SK-N-SH treated with all-trans-retinoic acid at 6 μM for 48 hours (cell line): ENCODE results near the gene DUSP5.

Experiments used
- ATAC-seq: fragments of 200-7000 bp; cut with Tn5 transposase; 3 replicates; pipeline ENCODE4 v1.9.1; 2020; ENCODE audit warnings: mild to moderate bottlenecking, moderate library complexity
- ARNTL ChIP-seq: fragments of 450-650 bp; formaldehyde crosslinking; IDR thresholded peaks from 2 replicates; pipeline ENCODE4 v1.5.0; 2020; ENCODE audit warnings: low read depth, mild to moderate bottlenecking, moderate library complexity, borderline replicate concordance
- BACH2 ChIP-seq: fragments of 250-450 bp; sonication (Bioruptor Pico); IDR thresholded peaks from 2 replicates; pipeline ENCODE4 v1.9.0; 2021; ENCODE audit warnings: mild to moderate bottlenecking, borderline replicate concordance
- CREB5 ChIP-seq: fragments of 250-450 bp; sonication (Bioruptor Pico); IDR thresholded peaks from 2 replicates; pipeline ENCODE4 v1.5.1; 2020; ENCODE audit warnings: low read depth, mild to moderate bottlenecking, moderate library complexity
- CSDC2 ChIP-seq: fragments of 250-450 bp; sonication (Bioruptor Pico); IDR thresholded peaks from 2 replicates; pipeline ENCODE4 v1.5.0; 2020; ENCODE audit warnings: mild to moderate bottlenecking, moderate library complexity
- ESRRG ChIP-seq: fragments of 250-450 bp; sonication (Bioruptor Pico); IDR thresholded peaks from 2 replicates; pipeline ENCODE4 v1.6.1; 2021; ENCODE audit warnings: mild to moderate bottlenecking
- GLIS3 ChIP-seq: fragments of 250-450 bp; sonication (Bioruptor Pico); IDR thresholded peaks from 2 replicates; pipeline ENCODE4 v1.5.0; 2020; ENCODE audit warnings: mild to moderate bottlenecking, moderate library complexity
- OSR1 ChIP-seq: fragments of 250-450 bp; sonication (Bioruptor Pico); IDR thresholded peaks from 2 replicates; pipeline ENCODE4 v1.8.0; 2022; ENCODE audit warnings: moderate library complexity, mild to moderate bottlenecking, inconsistent platforms
- PATZ1 ChIP-seq: fragments of 250-450 bp; sonication (Bioruptor Pico); IDR thresholded peaks from 2 replicates; pipeline ENCODE4 v1.8.0; 2020; ENCODE audit warnings: mild to moderate bottlenecking, moderate library complexity, borderline replicate concordance
- POU6F1 ChIP-seq: fragments of 250-450 bp; sonication (Bioruptor Pico); IDR thresholded peaks from 2 replicates; pipeline ENCODE4 v1.8.0; 2021; ENCODE audit warnings: low read depth, mild to moderate bottlenecking, moderate library complexity, borderline replicate concordance
- PPARA ChIP-seq: fragments of 250-450 bp; sonication (Bioruptor Pico); IDR thresholded peaks from 2 replicates; pipeline ENCODE4 v1.5.0; 2020; ENCODE audit warnings: mild to moderate bottlenecking, borderline replicate concordance
- RARB ChIP-seq: fragments of 250-450 bp; sonication (Bioruptor Pico); IDR thresholded peaks from 2 replicates; pipeline ENCODE4 v1.8.0; 2021; ENCODE audit warnings: mild to moderate bottlenecking, moderate library complexity
- SNAI2 ChIP-seq: fragments of 250-450 bp; sonication (Bioruptor Pico); IDR thresholded peaks from 2 replicates; pipeline ENCODE4 v1.5.0; 2020; ENCODE audit warnings: mild to moderate bottlenecking, moderate library complexity
- TOX ChIP-seq: fragments of 250-450 bp; sonication (Bioruptor Pico); IDR thresholded peaks from 2 replicates; pipeline ENCODE4 v1.8.0; 2021; ENCODE audit warnings: mild to moderate bottlenecking, moderate library complexity, borderline replicate concordance
- ZC3H10 ChIP-seq: fragments of 250-450 bp; sonication (Bioruptor Pico); IDR thresholded peaks from 2 replicates; pipeline ENCODE4 v1.5.1; 2021; ENCODE audit warnings: mild to moderate bottlenecking, moderate library complexity
- ZFP3 ChIP-seq: fragments of 250-450 bp; sonication (Bioruptor Pico); IDR thresholded peaks from 2 replicates; pipeline ENCODE4 v1.5.0; 2020; ENCODE audit warnings: mild to moderate bottlenecking, moderate library complexity
- ZFP30 ChIP-seq: fragments of 450-650 bp; formaldehyde crosslinking; IDR thresholded peaks from 2 replicates; pipeline ENCODE4 v1.5.0; 2022; ENCODE audit warnings: mild to moderate bottlenecking, moderate library complexity
- ZNF565 ChIP-seq: fragments of 450-650 bp; formaldehyde crosslinking; conservative IDR thresholded peaks from 2 replicates; pipeline ENCODE4 v1.5.0; 2020; ENCODE audit warnings: low read depth, mild to moderate bottlenecking, moderate library complexity
- ZNF70 ChIP-seq: fragments of 450-650 bp; formaldehyde crosslinking; IDR thresholded peaks from 2 replicates; pipeline ENCODE4 v1.5.0; 2020; ENCODE audit warnings: mild to moderate bottlenecking, moderate library complexity
- ZNF8 ChIP-seq: fragments of 450-650 bp; formaldehyde crosslinking; IDR thresholded peaks from 2 replicates; pipeline ENCODE4 v1.5.0; 2020; ENCODE audit warnings: mild to moderate bottlenecking, moderate library complexity
- TF ChIP-seq, protein P1 (sequence below): fragments of 250-450 bp; sonication (Bioruptor Pico); IDR thresholded peaks from 2 replicates; pipeline ENCODE4 v1.5.0; 2020; ENCODE audit warnings: mild to moderate bottlenecking, moderate library complexity
- TF ChIP-seq, protein P2 (sequence below): fragments of 250-450 bp; sonication (Bioruptor Pico); IDR thresholded peaks from 2 replicates; pipeline ENCODE4 v1.5.1; 2021; ENCODE audit warnings: mild to moderate bottlenecking, moderate library complexity

Gene DUSP5

DNA sequence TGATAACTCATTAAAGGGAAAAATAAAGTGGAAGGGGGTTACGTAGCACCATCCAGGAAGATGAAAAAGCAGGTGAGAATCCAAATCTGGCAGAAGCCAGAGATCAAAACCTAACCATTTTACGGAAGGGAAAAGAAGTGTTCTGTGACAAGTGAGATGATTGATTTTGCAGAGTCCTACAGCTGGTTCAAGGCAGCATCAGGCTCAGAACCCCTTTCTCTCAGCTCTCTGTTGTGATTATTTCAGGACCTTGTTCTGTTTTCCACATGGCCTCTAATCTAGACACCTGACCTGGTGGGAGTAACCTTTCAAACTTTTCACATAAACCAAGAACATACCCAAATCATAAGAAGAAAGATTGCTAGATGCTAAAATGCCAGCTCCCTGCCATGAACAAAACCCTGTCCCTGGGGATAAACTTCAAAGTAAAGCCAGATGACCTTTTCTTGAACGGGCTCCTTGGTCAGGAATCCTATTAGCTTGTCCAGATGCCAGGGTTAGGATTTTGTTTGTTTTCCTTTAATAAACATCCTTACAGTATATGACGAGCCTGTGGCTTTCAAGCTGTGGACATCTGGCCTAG lies 5.9 kb downstream of the DUSP5 start:
- TF ChIP-seq BACH2 (CRISPR knock-in tag) (no peak), PPARA (CRISPR knock-in tag) (no peak), ZNF70 (CRISPR knock-in tag) (no peak), RARB (CRISPR knock-in tag) (no peak), PATZ1 (CRISPR knock-in tag) (no peak), GLIS3 (CRISPR knock-in tag) (no peak), POU6F1 (CRISPR knock-in tag) (no peak), ZNF565 (CRISPR knock-in tag) (no peak), SNAI2 (CRISPR knock-in tag) (no peak), ZNF8 (CRISPR knock-in tag) (no peak), ESRRG (CRISPR knock-in tag) (no peak), CSDC2 (no peak), ZFP3 (CRISPR knock-in tag) (no peak), CREB5 (CRISPR knock-in tag) (no peak)
- TF ChIP-seq, protein P1, sequence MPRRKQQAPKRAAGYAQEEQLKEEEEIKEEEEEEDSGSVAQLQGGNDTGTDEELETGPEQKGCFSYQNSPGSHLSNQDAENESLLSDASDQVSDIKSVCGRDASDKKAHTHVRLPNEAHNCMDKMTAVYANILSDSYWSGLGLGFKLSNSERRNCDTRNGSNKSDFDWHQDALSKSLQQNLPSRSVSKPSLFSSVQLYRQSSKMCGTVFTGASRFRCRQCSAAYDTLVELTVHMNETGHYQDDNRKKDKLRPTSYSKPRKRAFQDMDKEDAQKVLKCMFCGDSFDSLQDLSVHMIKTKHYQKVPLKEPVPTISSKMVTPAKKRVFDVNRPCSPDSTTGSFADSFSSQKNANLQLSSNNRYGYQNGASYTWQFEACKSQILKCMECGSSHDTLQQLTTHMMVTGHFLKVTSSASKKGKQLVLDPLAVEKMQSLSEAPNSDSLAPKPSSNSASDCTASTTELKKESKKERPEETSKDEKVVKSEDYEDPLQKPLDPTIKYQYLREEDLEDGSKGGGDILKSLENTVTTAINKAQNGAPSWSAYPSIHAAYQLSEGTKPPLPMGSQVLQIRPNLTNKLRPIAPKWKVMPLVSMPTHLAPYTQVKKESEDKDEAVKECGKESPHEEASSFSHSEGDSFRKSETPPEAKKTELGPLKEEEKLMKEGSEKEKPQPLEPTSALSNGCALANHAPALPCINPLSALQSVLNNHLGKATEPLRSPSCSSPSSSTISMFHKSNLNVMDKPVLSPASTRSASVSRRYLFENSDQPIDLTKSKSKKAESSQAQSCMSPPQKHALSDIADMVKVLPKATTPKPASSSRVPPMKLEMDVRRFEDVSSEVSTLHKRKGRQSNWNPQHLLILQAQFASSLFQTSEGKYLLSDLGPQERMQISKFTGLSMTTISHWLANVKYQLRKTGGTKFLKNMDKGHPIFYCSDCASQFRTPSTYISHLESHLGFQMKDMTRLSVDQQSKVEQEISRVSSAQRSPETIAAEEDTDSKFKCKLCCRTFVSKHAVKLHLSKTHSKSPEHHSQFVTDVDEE (CRISPR knock-in tag) = no peak
- TF ChIP-seq, protein P2, sequence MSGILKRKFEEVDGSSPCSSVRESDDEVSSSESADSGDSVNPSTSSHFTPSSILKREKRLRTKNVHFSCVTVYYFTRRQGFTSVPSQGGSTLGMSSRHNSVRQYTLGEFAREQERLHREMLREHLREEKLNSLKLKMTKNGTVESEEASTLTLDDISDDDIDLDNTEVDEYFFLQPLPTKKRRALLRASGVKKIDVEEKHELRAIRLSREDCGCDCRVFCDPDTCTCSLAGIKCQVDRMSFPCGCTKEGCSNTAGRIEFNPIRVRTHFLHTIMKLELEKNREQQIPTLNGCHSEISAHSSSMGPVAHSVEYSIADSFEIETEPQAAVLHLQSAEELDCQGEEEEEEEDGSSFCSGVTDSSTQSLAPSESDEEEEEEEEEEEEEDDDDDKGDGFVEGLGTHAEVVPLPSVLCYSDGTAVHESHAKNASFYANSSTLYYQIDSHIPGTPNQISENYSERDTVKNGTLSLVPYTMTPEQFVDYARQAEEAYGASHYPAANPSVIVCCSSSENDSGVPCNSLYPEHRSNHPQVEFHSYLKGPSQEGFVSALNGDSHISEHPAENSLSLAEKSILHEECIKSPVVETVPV (CRISPR knock-in tag) = no peak
- ATAC-seq = no peak

DNA sequence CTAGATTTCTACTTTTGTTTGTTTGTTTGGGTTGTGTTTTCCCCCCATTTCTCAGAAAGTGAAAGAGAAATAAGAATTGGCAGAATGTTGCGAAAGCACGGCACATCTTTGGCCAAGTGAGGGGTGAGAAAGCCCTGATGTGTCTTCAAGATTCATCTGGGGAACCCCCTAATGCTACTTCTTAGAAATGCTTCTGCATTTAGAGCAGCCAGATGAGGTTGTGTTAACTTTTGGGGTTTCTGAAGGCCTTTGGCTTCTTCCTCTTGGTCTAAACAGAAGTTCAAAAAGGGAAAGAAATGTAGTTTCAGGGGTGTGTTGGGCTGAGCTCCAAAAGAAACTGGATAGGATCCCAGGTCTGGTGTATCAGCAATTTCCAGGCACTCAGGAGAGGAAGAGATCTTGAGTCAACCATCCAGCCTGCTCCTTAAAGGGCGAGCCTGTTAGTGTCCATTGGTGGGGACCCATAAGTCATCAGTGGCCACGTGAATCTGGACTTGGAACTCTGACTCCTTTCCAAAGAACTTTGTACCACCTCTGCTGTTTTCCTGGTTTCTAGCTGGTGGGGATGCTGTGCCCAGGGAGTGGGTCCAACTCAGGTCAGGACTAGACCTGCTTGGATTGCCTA lies 6.5 kb downstream of the DUSP5 start:
- ATAC-seq = peak; percentile 8; the same call in 2 of the 3 replicates
- TF ChIP-seq OSR1 = no peak
- TF ChIP-seq, protein P2 (CRISPR knock-in tag) = no peak
- no peak for TF ChIP-seq RARB (CRISPR knock-in tag)
- TF ChIP-seq, protein P1 (CRISPR knock-in tag) = no peak
- TF ChIP-seq CREB5 (CRISPR knock-in tag) = no peak
- no peak for TF ChIP-seq ARNTL (CRISPR knock-in tag)
- no peak for TF ChIP-seq TOX (CRISPR knock-in tag)
- TF ChIP-seq ZC3H10 = no peak
- no peak for TF ChIP-seq ZFP30
- no peak for TF ChIP-seq ZNF70 (CRISPR knock-in tag)
- no peak for TF ChIP-seq ZNF8 (CRISPR knock-in tag)
- TF ChIP-seq SNAI2 (CRISPR knock-in tag) = no peak
